GOT3 (cell line): ENCODE results near the gene MAPK6.
A peak's percentile ranks its signal among the peaks of the same experiment; 100 is the strongest.

ENCODE experiments used
- DNase-seq: peaks from one replicate; lab custom pipeline; 2025; ENCODE audit warnings: mixed read lengths; lab: John Stamatoyannopoulos, UW

MAPK6 gene

GRCh38 chr15:52103217-52104207 is 84.5 kb downstream of the MAPK6 start:
- peak; percentile 14 for DNase-seq

GRCh38 chr15:52104532-52105004 is 85.5 kb downstream of the MAPK6 start:
- no peak for DNase-seq

GRCh38 chr15:52105846-52106245 is 86.8 kb downstream of the MAPK6 start:
- no peak for DNase-seq

GRCh38 chr15:52106641-52107040 is 87.6 kb downstream of the MAPK6 start:
- no peak for DNase-seq

GRCh38 chr15:52107238-52107637 is 88.2 kb downstream of the MAPK6 start:
- DNase-seq = no peak

GRCh38 chr15:52109559-52110451 is 90.8 kb downstream of the MAPK6 start:
- no peak for DNase-seq

- DNase-seq = no peak
These were observed 92.6 kb downstream of the MAPK6 start for GRCh38 chr15:52111517-52112202.

- no peak for DNase-seq
These were observed 93.3 kb downstream of the MAPK6 start for GRCh38 chr15:52112203-52112750.

GRCh38 chr15:52113235-52113634 is 94.2 kb downstream of the MAPK6 start:
- DNase-seq = no peak

GRCh38 chr15:52113708-52114107 is 94.7 kb downstream of the MAPK6 start:
- DNase-seq = no peak

GRCh38 chr15:52114261-52115055 is 95.4 kb downstream of the MAPK6 start:
- DNase-seq = no peak

- DNase-seq = no peak
These were observed 96.8 kb downstream of the MAPK6 start for GRCh38 chr15:52115598-52116427.
